Fibroblast of the conjunctiva (primary cell): Measurements from ENCODE around the gene NRG4.
"Not testable (repeated sequence)": the region's sequence is repeated elsewhere in the genome, so short reads cannot be mapped to it uniquely, and the experiment has no call there.

Experiments used
- DNase-seq: peaks from one replicate; pipeline ENCODE4 v3.0.0-alpha.2; 2010; ENCODE audit warnings: low read depth

The NRG4 gene

GRCh38 chr15:75992897-75993296 lies 19.3 kb downstream of the NRG4 start:
- DNase-seq: no peak

- no peak for DNase-seq
Observed at GRCh38 chr15:75989875-75990274, 22.3 kb downstream of the NRG4 start.

- DNase-seq: peak; percentile 29
Observed at GRCh38 chr15:75989045-75989444, 23.2 kb downstream of the NRG4 start.

GRCh38 chr15:75985971-75986370 lies 26.3 kb downstream of the NRG4 start:
- DNase-seq: no peak

GRCh38 chr15:75984706-75985105 lies 27.5 kb downstream of the NRG4 start:
- not testable (repeated sequence) for DNase-seq

- DNase-seq: no peak
Observed at GRCh38 chr15:75982468-75982867, 29.8 kb downstream of the NRG4 start.

- no peak for DNase-seq
Observed at GRCh38 chr15:75981149-75981815, 30.9 kb downstream of the NRG4 start.

GRCh38 chr15:75976766-75977165 lies 35.5 kb downstream of the NRG4 start:
- DNase-seq: not testable (repeated sequence)

GRCh38 chr15:75966073-75966472 lies 46.2 kb downstream of the NRG4 start:
- peak; percentile 18 for DNase-seq

GRCh38 chr15:75961331-75961730 lies 50.9 kb downstream of the NRG4 start:
- no peak for DNase-seq

GRCh38 chr15:75955720-75956119 lies 56.5 kb downstream of the NRG4 start:
- no peak for DNase-seq

GRCh38 chr15:75952525-75952924 lies 59.7 kb downstream of the NRG4 start:
- no peak for DNase-seq

GRCh38 chr15:75948761-75949296 lies 63.4 kb downstream of the NRG4 start:
- no peak for DNase-seq

- peak; percentile 31 for DNase-seq
Observed at GRCh38 chr15:75947092-75947491, 65.1 kb downstream of the NRG4 start.

GRCh38 chr15:75945953-75946352 lies 66.3 kb downstream of the NRG4 start:
- peak; percentile 12 for DNase-seq

- no peak for DNase-seq
Observed at GRCh38 chr15:75943713-75944215, 68.5 kb downstream of the NRG4 start.

GRCh38 chr15:75943246-75943645 lies 69.0 kb downstream of the NRG4 start:
- DNase-seq: no peak

- no peak for DNase-seq
Observed at GRCh38 chr15:75942464-75942863, 69.8 kb downstream of the NRG4 start.

GRCh38 chr15:75930866-75931265 lies 81.4 kb downstream of the NRG4 start:
- no peak for DNase-seq

GRCh38 chr15:75929799-75930565 lies 82.2 kb downstream of the NRG4 start:
- no peak for DNase-seq

GRCh38 chr15:75928680-75929608 lies 83.3 kb downstream of the NRG4 start:
- no peak for DNase-seq

GRCh38 chr15:75927601-75928000 lies 84.6 kb downstream of the NRG4 start:
- DNase-seq: no peak
